ENCODE data around the gene ATP2C2.
"Not testable (repeated sequence)": the region's sequence is repeated elsewhere in the genome, so short reads cannot be mapped to it uniquely, and the experiment has no call there.

ATP2C2 gene

GRCh38 chr16:84420556-84420955, 52.2 kb downstream of the ATP2C2 start:
- DNase-seq (ENCODE audit: low spot score), result not testable (repeated sequence)

DNA sequence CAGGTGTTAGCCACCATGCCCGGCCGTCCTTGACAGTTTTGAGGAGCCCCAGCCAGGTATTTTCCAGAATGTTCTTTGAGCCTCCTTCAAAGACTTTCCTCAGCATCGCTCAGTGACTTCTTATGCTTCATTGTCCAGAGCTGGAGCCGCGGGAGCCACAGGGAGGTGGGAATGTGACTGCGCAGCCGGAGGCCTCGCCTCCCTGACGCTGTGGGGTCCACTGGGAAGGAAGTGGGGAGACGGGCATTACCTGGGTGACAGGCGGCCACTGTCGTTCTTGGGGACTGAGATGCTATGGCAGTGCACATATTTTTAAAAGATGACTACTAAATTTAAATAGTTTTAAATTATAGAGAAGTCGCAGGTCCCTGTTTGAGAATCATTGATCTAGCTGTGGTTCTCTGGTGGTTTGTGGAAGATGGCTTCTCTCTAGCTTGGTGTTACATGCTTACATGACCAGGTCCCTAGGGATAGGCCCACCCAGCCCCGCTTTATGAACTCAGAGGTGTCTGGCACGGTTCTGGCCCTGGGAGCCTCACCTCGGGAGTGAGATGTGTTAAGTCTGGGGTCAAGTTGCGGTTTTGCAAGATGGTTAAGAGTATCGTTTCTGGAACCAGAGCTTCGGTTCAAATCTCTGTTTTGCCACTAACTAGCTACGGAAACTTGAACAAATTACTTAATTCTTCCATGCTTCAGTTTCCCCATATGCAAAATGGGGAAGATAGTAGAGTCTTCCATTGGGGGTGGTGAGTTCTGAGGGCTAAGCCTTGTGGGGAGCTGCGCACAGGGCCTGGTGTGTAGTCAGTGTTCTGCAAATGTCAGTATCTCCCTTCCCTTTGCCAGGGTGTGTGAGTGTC, 53.0 kb downstream of the ATP2C2 start:
- no peak for DNase-seq (ENCODE audit: low spot score)

DNA sequence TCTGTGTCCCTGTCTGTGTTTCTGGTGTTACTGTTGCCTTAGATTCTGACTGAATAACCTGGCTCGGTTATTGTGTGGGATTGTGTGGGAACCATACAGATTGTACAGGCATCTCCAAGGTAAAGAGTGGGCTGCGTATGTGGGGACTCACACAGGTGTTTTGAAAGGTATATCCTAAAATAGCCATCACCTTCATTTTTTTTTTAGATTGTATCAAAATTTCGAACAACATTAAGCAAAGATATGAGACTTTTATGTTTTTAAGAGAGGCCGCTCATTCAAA, 53.5 kb downstream of the ATP2C2 start:
- no peak for DNase-seq (ENCODE audit: low spot score)

- DNase-seq (ENCODE audit: low spot score), result peak; percentile 49
Measured at GRCh38 chr16:84423416-84423837, 55.1 kb downstream of the ATP2C2 start.

DNA sequence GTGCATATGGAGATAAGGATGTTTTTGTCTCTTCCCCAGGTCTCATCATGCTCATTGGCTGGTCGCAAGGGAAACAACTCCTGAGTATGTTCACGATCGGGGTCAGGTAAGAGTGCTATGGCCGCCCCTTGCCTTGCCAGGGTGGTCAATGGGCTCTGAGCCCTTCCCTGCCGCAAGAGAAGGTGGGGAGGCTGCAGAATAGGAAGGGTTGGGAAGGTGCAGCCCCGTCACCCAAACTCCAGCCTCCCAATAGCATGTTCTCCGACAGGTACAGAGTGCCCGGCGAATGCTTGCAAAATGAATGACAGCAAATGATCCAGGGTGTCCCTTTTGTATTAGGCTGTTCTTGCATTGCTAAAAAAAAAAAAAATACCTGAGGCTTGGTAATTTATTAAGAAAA, 57.4 kb downstream of the ATP2C2 start:
- no peak for DNase-seq (ENCODE audit: low spot score)

DNA sequence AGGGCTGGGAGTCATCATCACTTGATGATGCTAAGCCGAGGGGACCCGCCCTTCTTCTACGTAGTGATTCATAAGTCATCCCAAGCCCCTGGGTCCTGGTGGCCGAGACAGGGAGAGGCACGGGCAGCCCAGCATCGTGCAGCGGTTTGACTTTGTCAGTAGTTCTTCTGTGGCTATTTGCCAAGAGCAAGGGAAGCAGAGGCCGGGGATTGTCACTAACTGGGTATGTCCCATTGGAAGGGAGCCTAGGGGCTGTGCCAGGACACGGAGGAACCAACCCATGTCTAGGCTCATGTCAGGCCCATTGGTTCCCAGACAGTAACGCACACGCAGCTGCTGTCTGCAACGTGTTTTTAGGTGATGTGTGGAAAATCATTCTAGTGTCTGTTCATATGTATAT, 58.5 kb downstream of the ATP2C2 start:
- DNase-seq (ENCODE audit: low spot score), result no peak

- no peak for DNase-seq (ENCODE audit: low spot score)
Measured at GRCh38 chr16:84427553-84427952, 59.2 kb downstream of the ATP2C2 start.

- no peak for DNase-seq (ENCODE audit: low spot score)
Measured at GRCh38 chr16:84430860-84431259, 62.5 kb downstream of the ATP2C2 start.

DNA sequence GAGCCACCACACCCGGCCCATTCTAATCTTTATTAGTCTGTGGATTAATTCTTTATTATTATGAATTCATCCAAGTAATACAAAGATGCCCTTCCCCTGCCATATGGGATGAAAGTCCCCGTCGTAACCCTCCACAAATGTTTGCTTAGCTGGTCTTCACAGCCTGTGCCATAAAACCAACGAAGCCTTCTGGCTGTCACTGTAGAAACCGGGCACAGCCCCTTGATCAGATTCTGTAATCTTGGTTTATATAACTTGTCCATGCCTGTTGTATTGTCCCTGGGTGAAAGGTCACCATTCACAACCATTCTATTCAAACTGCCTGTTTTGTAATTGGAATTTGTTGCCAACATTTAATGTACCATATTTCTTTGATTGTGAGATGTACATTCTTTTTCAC, 66.5 kb downstream of the ATP2C2 start:
- no peak for DNase-seq (ENCODE audit: low spot score)

DNA sequence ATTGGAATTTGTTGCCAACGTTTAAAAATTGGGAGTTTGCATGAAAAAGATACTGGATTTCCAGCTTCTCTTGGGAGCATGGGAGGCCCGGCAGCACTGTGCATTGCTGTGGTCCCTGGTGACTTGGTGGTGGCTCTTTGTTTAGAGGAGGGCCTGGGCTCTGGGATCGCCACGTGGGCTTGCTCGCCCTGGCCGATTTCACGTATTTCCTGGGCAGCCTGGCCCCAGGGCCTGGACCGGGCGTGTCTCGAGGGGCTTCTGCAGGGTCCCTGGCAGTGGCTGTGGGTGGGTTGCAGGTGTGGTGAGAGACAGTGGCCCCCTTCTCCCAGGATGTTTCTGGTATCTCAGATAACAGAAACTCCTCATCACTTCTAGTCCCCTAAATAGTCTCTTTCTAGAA, 67.9 kb downstream of the ATP2C2 start:
- DNase-seq (ENCODE audit: low spot score), result no peak

DNA sequence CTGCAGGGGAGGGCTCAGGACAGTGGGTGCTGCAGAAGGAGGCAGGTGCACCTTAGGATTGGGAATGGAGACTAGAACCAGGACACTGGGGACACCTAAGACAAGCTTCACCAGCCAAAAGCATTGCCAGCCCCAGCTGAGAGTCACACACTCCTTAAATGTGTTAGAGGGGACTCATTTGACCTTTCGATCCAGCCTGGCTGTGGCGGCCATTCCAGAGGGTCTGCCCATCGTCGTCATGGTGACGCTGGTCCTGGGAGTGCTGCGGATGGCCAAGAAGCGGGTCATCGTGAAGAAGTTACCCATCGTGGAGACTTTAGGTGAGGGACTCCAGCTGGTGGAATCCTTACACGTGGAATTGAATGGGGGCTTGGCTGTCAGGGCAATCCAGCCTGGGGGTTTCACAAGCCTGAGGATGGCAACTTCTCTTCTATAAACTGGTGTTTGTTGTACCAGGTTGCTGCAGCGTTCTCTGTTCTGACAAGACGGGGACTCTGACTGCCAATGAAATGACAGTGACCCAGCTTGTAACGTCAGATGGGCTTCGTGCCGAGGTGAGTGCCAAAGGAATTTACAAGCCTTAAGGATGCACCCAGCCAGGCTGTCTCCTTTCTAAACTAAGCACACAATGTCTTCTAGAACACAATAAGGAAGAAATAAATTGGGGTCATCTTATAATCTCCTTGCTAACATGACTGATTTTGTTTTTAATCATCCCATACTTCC, 70.8 kb downstream of the ATP2C2 start:
- DNase-seq (ENCODE audit: low spot score), result no peak

DNA sequence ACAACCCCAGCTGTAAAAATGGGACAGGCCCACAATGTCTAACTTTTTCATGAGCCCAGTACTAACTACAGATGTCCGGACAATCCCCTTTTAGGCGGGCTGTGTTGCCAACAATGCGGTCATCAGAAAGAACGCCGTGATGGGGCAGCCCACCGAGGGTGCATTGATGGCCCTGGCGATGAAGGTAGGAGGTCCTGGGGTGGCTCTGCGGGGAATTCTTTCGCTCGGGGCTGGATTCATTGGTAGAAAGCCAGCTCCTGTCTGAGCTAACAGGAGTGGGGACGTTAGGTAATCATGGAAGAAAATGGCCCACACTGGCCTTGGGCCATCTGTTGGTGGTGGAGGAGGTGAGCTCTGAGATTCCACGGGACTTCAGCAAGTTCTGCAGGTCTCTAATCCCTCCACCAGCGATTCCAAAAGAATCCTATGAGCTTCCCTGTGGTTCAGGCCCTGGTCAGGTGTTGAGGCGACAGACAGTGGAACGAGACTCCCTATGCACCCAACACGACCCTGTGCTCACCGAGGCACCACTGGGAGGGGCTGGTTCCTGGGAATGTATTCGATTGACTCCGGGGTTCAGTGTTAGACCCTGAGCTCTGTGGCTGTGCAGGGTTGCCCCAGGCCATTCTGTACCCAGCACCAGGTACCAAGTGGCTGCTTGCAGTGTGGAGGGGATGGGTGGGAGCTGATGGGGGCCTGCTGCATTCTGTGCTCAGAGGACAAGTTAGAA, 74.2 kb downstream of the ATP2C2 start:
- DNase-seq (ENCODE audit: low spot score), result no peak

- DNase-seq (ENCODE audit: low spot score), result no peak
Measured at GRCh38 chr16:84443166-84443802, 74.9 kb downstream of the ATP2C2 start.

DNA sequence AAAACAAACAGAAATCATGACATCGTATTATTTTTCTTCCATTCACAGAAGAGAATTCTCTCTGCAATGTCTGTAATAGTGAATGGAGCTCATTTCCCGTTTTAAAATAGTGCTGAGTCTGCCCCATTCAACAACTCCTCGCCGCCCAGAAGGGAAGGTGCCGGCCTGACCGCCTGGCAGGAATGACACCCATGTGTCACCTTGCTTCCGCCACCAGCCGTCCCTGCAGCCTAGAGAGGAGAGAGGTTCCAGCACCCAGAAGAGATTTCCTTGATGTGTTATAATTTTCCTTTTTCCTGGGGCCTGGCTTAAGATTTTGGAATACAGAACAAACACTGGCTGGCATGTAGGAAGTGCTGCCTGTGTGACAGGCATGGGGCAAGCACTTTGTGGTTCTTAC, 76.1 kb downstream of the ATP2C2 start:
- DNase-seq (ENCODE audit: low spot score), result no peak

- DNase-seq (ENCODE audit: low spot score), result no peak
Measured at GRCh38 chr16:84446084-84446483, 77.7 kb downstream of the ATP2C2 start.

GRCh38 chr16:84446596-84447392, 78.5 kb downstream of the ATP2C2 start:
- no peak for DNase-seq (ENCODE audit: low spot score)

DNA sequence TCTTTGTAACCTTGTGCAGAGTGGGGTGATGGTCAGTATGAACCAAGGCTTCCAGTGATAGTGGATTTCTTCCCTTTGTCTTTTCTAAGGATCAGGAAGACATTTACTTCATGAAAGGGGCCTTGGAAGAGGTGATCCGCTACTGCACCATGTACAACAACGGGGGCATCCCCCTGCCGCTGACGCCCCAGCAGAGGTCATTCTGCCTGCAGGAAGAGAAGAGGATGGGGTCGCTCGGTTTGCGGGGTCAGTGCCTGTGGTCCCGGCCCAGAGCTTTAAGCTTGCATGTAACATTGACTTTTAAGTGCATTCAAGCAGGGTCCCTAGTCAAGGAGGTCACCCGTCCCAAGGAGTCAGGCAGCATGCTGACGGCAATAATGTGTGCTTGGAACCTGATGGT, 80.1 kb downstream of the ATP2C2 start:
- no peak for DNase-seq (ENCODE audit: low spot score)

GRCh38 chr16:84449156-84450140, 81.1 kb downstream of the ATP2C2 start:
- no peak for DNase-seq (ENCODE audit: low spot score)

- DNase-seq (ENCODE audit: low spot score), result no peak
Measured at GRCh38 chr16:84450176-84450865, 82.0 kb downstream of the ATP2C2 start.
